ENCODE measurements around the gene SLC35A3.

DNA sequence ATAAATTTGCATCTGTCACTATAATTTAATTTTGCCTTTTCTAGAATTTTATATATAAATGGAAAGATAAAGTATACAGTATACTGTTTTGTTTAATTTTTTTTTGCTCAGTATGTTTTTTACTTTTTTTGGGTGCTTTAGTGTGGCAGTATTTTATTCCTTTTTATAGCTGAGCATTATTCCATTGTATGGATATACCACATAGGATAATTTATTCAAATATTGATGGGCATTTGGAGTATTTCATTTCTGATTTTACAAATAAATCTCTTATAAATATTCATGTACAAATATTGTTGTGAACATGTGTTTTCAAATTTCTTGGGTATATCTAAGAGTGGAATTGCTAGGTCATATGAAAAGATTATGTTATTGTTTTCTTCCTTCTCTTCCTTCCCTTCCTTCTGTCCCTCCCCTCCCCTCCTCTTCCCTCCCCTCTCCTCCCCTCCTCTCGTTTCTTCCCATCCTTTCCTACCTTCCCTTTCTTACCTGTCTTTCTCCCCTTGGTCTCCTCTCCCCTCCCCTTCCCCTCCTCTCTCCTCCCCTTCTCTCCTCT is 18.5 kb downstream of the SLC35A3 start:
- TF ChIP-seq, protein P1, sequence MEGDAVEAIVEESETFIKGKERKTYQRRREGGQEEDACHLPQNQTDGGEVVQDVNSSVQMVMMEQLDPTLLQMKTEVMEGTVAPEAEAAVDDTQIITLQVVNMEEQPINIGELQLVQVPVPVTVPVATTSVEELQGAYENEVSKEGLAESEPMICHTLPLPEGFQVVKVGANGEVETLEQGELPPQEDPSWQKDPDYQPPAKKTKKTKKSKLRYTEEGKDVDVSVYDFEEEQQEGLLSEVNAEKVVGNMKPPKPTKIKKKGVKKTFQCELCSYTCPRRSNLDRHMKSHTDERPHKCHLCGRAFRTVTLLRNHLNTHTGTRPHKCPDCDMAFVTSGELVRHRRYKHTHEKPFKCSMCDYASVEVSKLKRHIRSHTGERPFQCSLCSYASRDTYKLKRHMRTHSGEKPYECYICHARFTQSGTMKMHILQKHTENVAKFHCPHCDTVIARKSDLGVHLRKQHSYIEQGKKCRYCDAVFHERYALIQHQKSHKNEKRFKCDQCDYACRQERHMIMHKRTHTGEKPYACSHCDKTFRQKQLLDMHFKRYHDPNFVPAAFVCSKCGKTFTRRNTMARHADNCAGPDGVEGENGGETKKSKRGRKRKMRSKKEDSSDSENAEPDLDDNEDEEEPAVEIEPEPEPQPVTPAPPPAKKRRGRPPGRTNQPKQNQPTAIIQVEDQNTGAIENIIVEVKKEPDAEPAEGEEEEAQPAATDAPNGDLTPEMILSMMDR (IDR thresholded peaks at IDR 0.05): no peak
- TF ChIP-seq POLR2A (IDR thresholded peaks at IDR 0.05): no peak

Measured in adrenal gland (tissue), 5 donors.